HEK293 (cell line): ENCODE data around the gene LETM1.

Experiments used
- CTCF ChIA-PET: fragments of 350-600 bp; formaldehyde crosslinking; extraction: SDS; loops from one replicate; lab custom pipeline; 2021; ENCODE audit warnings: antibody characterized with exemption; lab: Yijun Ruan, JAX
- POLR2A ChIA-PET: fragments of 300-600 bp; formaldehyde crosslinking; extraction: SDS; loops from one replicate; lab custom pipeline; 2020; ENCODE audit warnings: antibody characterized with exemption, inconsistent platforms; lab: Yijun Ruan, JAX
- H3K27ac ChIP-seq: fragments of 200-500 bp; sonication (Bioruptor generic); 2 replicates; pipeline ENCODE4 v1.5.1; 2014; ENCODE audit warnings: low read depth, low read length, control low read depth, inconsistent platforms; ENCODE audit errors: extremely low read depth
- H3K36me3 ChIP-seq, 2 experiments: fragments of 200-500 bp in 1 of 2; sonication (Bioruptor generic) in 1 of 2; 1 replicate in 1 of 2; 2 replicates in 1 of 2; pipeline ENCODE4 v1.5.1; 2014 to 2017; ENCODE audit warnings: inconsistent platforms in 2 of 2, low read length in 2 of 2; ENCODE audit not compliant: control insufficient read depth in 2 of 2, insufficient read depth in 1 of 2
- H3K4me1 ChIP-seq: fragments of 200-500 bp; sonication (Bioruptor generic); 2 replicates; pipeline ENCODE4 v1.5.1; 2014; ENCODE audit warnings: mild to moderate bottlenecking, low read length, inconsistent platforms; ENCODE audit not compliant: control insufficient read depth, insufficient read depth
- H3K4me3 ChIP-seq: 2 replicates; pipeline ENCODE4 v1.5.1; 2011; ENCODE audit warnings: low read depth, mild to moderate bottlenecking, control low read depth, low read length, moderate library complexity
- H3K9me3 ChIP-seq: fragments of 200-500 bp; sonication (Bioruptor generic); 2 replicates; pipeline ENCODE4 v1.5.1; 2014; ENCODE audit warnings: low read depth, low read length, inconsistent platforms; ENCODE audit not compliant: control insufficient read depth, insufficient read depth
- GLIS1 ChIP-seq: fragments of 450-650 bp; formaldehyde crosslinking; IDR thresholded peaks from 2 replicates; pipeline ENCODE4 v1.5.1; 2016; ENCODE audit warnings: missing biosample characterization, missing genetic modification characterization
- HOXA7 ChIP-seq: sonication (generic); formaldehyde crosslinking; IDR thresholded peaks from 2 replicates; pipeline ENCODE4 v1.8.1; 2022; ENCODE audit warnings: missing genetic modification reagents, borderline replicate concordance
- KLF1 ChIP-seq: fragments of 450-650 bp; formaldehyde crosslinking; IDR thresholded peaks from 2 replicates; pipeline ENCODE4 v1.5.1; 2016; ENCODE audit warnings: missing biosample characterization, missing genetic modification characterization
- KLF16 ChIP-seq: fragments of 450-650 bp; formaldehyde crosslinking; IDR thresholded peaks from 2 replicates; pipeline ENCODE4 v1.5.1; 2017; ENCODE audit warnings: missing biosample characterization, missing genetic modification characterization
- KLF7 ChIP-seq: fragments of 450-650 bp; formaldehyde crosslinking; IDR thresholded peaks from 2 replicates; pipeline ENCODE4 v1.5.1; 2016; ENCODE audit warnings: missing biosample characterization, missing genetic modification characterization, borderline replicate concordance
- KLF9 ChIP-seq: fragments of 450-650 bp; formaldehyde crosslinking; IDR thresholded peaks from 2 replicates; pipeline ENCODE4 v1.5.1; 2016; ENCODE audit warnings: missing biosample characterization, missing genetic modification characterization, low read depth
- PRDM10 ChIP-seq: fragments of 450-650 bp; formaldehyde crosslinking; IDR thresholded peaks from 2 replicates; pipeline ENCODE4 v1.5.1; 2016; ENCODE audit warnings: missing biosample characterization, missing genetic modification characterization
- PRDM6 ChIP-seq: fragments of 450-650 bp; formaldehyde crosslinking; IDR thresholded peaks from 2 replicates; pipeline ENCODE4 v1.5.1; 2017; ENCODE audit warnings: missing biosample characterization, missing genetic modification characterization
- SCRT2 ChIP-seq: fragments of 450-650 bp; formaldehyde crosslinking; IDR thresholded peaks from 2 replicates; pipeline ENCODE4 v1.5.1; 2016; ENCODE audit warnings: missing biosample characterization, missing genetic modification characterization
- SETDB1 ChIP-seq: IDR thresholded peaks from one replicate; pipeline ENCODE4 v1.6.1; 2017; ENCODE audit warnings: mild to moderate bottlenecking, low read length, moderate library complexity, mixed read lengths; ENCODE audit not compliant: insufficient read length
- SP2 ChIP-seq: fragments of 450-650 bp; formaldehyde crosslinking; IDR thresholded peaks from 2 replicates; pipeline ENCODE4 v1.5.1; 2016; ENCODE audit warnings: missing biosample characterization, missing genetic modification characterization
- SP3 ChIP-seq: fragments of 450-650 bp; formaldehyde crosslinking; IDR thresholded peaks from 2 replicates; pipeline ENCODE4 v1.5.1; 2016; ENCODE audit warnings: missing biosample characterization, missing genetic modification characterization
- ZNF112 ChIP-seq: fragments of 450-650 bp; formaldehyde crosslinking; IDR thresholded peaks from 2 replicates; pipeline ENCODE4 v1.5.0; 2017; ENCODE audit warnings: missing biosample characterization, missing genetic modification characterization
- ZNF121 ChIP-seq: fragments of 450-650 bp; formaldehyde crosslinking; IDR thresholded peaks from 2 replicates; pipeline ENCODE4 v1.5.1; 2016; ENCODE audit warnings: missing biosample characterization, missing genetic modification characterization
- ZNF138 ChIP-seq: fragments of 450-650 bp; formaldehyde crosslinking; IDR thresholded peaks from 2 replicates; pipeline ENCODE4 v1.5.1; 2016; ENCODE audit warnings: missing biosample characterization, missing genetic modification characterization, borderline replicate concordance
- ZNF18 ChIP-seq: fragments of 450-650 bp; formaldehyde crosslinking; IDR thresholded peaks from 2 replicates; pipeline ENCODE4 v1.5.1; 2016; ENCODE audit warnings: missing biosample characterization, missing genetic modification characterization
- ZNF239 ChIP-seq: fragments of 450-650 bp; formaldehyde crosslinking; IDR thresholded peaks from 2 replicates; pipeline ENCODE4 v1.5.1; 2016; ENCODE audit warnings: missing biosample characterization, missing genetic modification characterization
- ZNF311 ChIP-seq: fragments of 450-650 bp; formaldehyde crosslinking; IDR thresholded peaks from 2 replicates; pipeline ENCODE4 v1.5.1; 2017; ENCODE audit warnings: missing biosample characterization, missing genetic modification characterization, borderline replicate concordance
- ZNF335 ChIP-seq: fragments of 450-650 bp; formaldehyde crosslinking; conservative IDR thresholded peaks from 2 replicates; pipeline ENCODE4 v1.5.1; 2016; ENCODE audit warnings: missing biosample characterization, missing genetic modification characterization
- ZNF426 ChIP-seq: fragments of 450-650 bp; formaldehyde crosslinking; IDR thresholded peaks from 2 replicates; pipeline ENCODE4 v1.5.1; 2017; ENCODE audit warnings: missing biosample characterization, missing genetic modification characterization, mild to moderate bottlenecking, inconsistent platforms, moderate library complexity
- ZNF473 ChIP-seq: fragments of 450-650 bp; formaldehyde crosslinking; IDR thresholded peaks from 2 replicates; pipeline ENCODE4 v1.5.1; 2017; ENCODE audit warnings: missing biosample characterization, missing genetic modification characterization
- ZNF501 ChIP-seq: fragments of 450-650 bp; formaldehyde crosslinking; IDR thresholded peaks from 2 replicates; pipeline ENCODE4 v1.5.1; 2016; ENCODE audit warnings: missing biosample characterization, missing genetic modification characterization
- ZNF555 ChIP-seq: fragments of 450-650 bp; formaldehyde crosslinking; conservative IDR thresholded peaks from 2 replicates; pipeline ENCODE4 v1.5.1; 2017; ENCODE audit warnings: missing biosample characterization, mild to moderate bottlenecking, missing genetic modification characterization, inconsistent platforms
- ZNF600 ChIP-seq: fragments of 450-650 bp; formaldehyde crosslinking; IDR thresholded peaks from 2 replicates; pipeline ENCODE4 v1.5.1; 2016; ENCODE audit warnings: missing biosample characterization, missing genetic modification characterization
- ZNF629 ChIP-seq: fragments of 450-650 bp; formaldehyde crosslinking; IDR thresholded peaks from 2 replicates; pipeline ENCODE4 v1.5.1; 2017; ENCODE audit warnings: missing biosample characterization, missing genetic modification characterization
- TF ChIP-seq, protein P1 (sequence below): fragments of 450-650 bp; formaldehyde crosslinking; IDR thresholded peaks from 2 replicates; pipeline ENCODE4 v1.5.1; 2016; ENCODE audit warnings: missing biosample characterization, missing genetic modification characterization
- TF ChIP-seq, protein P2 (sequence below): fragments of 450-650 bp; formaldehyde crosslinking; IDR thresholded peaks from 2 replicates; pipeline ENCODE4 v1.5.1; 2016; ENCODE audit warnings: missing biosample characterization, missing genetic modification characterization

The LETM1 gene

GRCh38 chr4:1870328-1870577 is 14.3 kb upstream of the LETM1 start (continued):
- TF ChIP-seq ZNF555 = no peak
- TF ChIP-seq ZNF18 (tag by site-specific recombination) = peak; percentile 65; the same call in 1 of the 2 replicates
- peak; percentile 89 for TF ChIP-seq KLF9 (tag by site-specific recombination)
- TF ChIP-seq SP3 (tag by site-specific recombination) = peak; percentile 81
- TF ChIP-seq KLF7 (tag by site-specific recombination) = no peak
- no peak for TF ChIP-seq SCRT2 (tag by site-specific recombination)
- TF ChIP-seq ZNF501 = peak; percentile 70; the same call in 1 of the 2 replicates
- TF ChIP-seq, protein P1, sequence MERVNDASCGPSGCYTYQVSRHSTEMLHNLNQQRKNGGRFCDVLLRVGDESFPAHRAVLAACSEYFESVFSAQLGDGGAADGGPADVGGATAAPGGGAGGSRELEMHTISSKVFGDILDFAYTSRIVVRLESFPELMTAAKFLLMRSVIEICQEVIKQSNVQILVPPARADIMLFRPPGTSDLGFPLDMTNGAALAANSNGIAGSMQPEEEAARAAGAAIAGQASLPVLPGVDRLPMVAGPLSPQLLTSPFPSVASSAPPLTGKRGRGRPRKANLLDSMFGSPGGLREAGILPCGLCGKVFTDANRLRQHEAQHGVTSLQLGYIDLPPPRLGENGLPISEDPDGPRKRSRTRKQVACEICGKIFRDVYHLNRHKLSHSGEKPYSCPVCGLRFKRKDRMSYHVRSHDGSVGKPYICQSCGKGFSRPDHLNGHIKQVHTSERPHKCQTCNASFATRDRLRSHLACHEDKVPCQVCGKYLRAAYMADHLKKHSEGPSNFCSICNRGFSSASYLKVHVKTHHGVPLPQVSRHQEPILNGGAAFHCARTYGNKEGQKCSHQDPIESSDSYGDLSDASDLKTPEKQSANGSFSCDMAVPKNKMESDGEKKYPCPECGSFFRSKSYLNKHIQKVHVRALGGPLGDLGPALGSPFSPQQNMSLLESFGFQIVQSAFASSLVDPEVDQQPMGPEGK (tag by site-specific recombination) = no peak
- peak; percentile 80 for TF ChIP-seq KLF16 (tag by site-specific recombination)
- no peak for TF ChIP-seq SETDB1
- TF ChIP-seq GLIS1 (tag by site-specific recombination) = no peak
- TF ChIP-seq ZNF335 = peak; percentile 88
- TF ChIP-seq SP2 (tag by site-specific recombination) = peak; percentile 80
- no peak for TF ChIP-seq ZNF239 (tag by site-specific recombination)
- 0 out of 2 replicates have a peak, but pooled peaks have one; percentile 24 for TF ChIP-seq PRDM10 (tag by site-specific recombination)
- TF ChIP-seq, all 188 proteins: peak for 12

DNA sequence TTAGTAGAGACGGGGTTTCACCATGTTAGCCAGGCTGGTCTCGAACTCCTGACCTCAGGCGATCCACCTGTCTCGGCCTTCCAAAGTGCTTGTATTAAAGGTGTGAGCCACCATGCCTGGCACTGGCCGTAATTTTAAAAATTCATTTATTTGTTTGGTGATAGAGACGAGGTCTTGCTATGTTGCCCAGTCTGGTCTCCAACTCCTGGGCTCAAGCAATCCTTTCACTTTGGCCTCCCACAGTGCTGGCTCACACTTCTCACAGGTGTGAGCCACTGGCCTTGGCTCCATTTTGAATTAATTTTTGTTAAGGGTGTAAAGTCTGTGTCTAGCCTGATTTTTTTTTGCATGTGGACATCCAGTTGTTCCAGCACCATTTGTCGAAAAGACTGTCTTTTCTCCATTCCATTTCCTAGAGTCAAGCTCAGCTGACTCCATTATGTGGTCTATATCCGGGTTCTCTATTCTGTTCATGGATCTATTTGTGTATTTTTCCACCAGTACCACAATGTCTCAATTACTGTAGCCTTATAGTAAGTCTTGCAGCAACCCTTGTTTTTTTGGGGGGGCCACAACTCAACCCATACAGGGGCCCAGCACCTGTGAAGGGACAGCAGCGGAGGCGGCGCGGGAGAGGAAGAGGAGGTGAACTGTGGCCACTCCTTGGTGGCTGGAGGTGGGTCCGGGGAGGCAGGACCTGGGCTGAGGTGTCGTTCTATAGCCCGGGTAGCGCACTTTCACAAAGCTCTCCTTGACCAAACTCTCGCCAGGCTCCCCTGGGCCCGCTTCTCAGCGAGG is 13.8 kb upstream of the LETM1 start:
- Histone ChIP-seq H3K27ac (peak overlapping the region; percentile 96; the same call in 1 of the 2 replicates), H3K36me3 (no peaks in the 10 kb centered on the region; a peak in 1 of 3 replicates), H3K4me1 (no peaks in the 10 kb centered on the region), H3K4me3 (peak overlapping the region; percentile 46), H3K9me3 (no peaks in the 10 kb centered on the region)
- ChIA-PET POLR2A (interaction anchor here (1.0 to 1.3 kb wide), 3 partner anchors 13 to 149 kb away, joined by 3 to 9 read pairs (median 3); partner anchors contain the start of genes LETM1, TACC3 and TMEM129), CTCF (interaction anchor here (0.9 kb wide), 1 partner anchor 30 kb away, joined by 3 read pairs; no protein-coding TSS in a partner anchor)
- TF ChIP-seq ZNF311 (tag by site-specific recombination) = no peak
- no peak for TF ChIP-seq HOXA7 (CRISPR knock-in tag)
- no peak for TF ChIP-seq ZNF473 (tag by site-specific recombination)
- TF ChIP-seq KLF1 (tag by site-specific recombination) = no peak
- TF ChIP-seq ZNF426 (tag by site-specific recombination) = no peak
- TF ChIP-seq ZNF629 (tag by site-specific recombination) = no peak
- no peak for TF ChIP-seq ZNF112 (tag by site-specific recombination)
- no peak for TF ChIP-seq ZNF600 (tag by site-specific recombination)
- TF ChIP-seq KLF7 (tag by site-specific recombination) = no peak
- TF ChIP-seq SETDB1 = no peak
- TF ChIP-seq ZNF138 = no peak
- TF ChIP-seq, protein P2, sequence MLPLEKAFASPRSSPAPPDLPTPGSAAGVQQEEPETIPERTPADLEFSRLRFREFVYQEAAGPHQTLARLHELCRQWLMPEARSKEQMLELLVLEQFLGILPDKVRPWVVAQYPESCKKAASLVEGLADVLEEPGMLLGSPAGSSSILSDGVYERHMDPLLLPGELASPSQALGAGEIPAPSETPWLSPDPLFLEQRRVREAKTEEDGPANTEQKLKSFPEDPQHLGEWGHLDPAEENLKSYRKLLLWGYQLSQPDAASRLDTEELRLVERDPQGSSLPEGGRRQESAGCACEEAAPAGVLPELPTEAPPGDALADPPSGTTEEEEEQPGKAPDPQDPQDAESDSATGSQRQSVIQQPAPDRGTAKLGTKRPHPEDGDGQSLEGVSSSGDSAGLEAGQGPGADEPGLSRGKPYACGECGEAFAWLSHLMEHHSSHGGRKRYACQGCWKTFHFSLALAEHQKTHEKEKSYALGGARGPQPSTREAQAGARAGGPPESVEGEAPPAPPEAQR = no peak
- TF ChIP-seq ZNF121 (tag by site-specific recombination) = peak; percentile 71; the same call in 1 of the 2 replicates
- no peak for TF ChIP-seq PRDM6 (tag by site-specific recombination)
